Measurements from ENCODE around the gene ACER3. TPM values are rescaled to one million over a fixed set of nuclear protein-coding genes. Genes with fewer than 3 reads are reported as not detected.

ACER3 gene
- total and polyA plus RNA-seq, 2 experiments from 2014 or later, result 6.2 to 26.5 TPM

- ATAC-seq (no peak), DNase-seq (ENCODE audit: low spot score) (no peak)
- no peaks in the 10 kb centered on the region for H3K27me3 Mint-ChIP-seq (ENCODE audit: insufficient read depth, low read depth, poor library complexity)
- Histone ChIP-seq H3K79me2 (replicated peaks; ENCODE audit: insufficient read depth) (no peaks in the 10 kb centered on the region), H3K4me3 (no peak overlapping the region), H3K4me1 (ENCODE audit: insufficient read depth) (no peaks in the 10 kb centered on the region), H3K27me3 (ENCODE audit: insufficient read depth) (no peaks in the 10 kb centered on the region), H3K27ac (ENCODE audit: low read depth) (no peak overlapping the region), H3K36me3 (ENCODE audit: insufficient read depth) (no peaks in the 10 kb centered on the region), H2AFZ (no peak overlapping the region), H3F3A (replicated peaks; ENCODE audit: low read depth) (no peaks in the 10 kb centered on the region), H3K4me2 (no peak overlapping the region), H4K20me1 (replicated peaks; ENCODE audit: insufficient read depth) (no peaks in the 10 kb centered on the region), H3K9me2 (ENCODE audit: insufficient read depth) (no peaks in the 10 kb centered on the region)
- TF ChIP-seq REST (IDR thresholded peaks at IDR 0.05; ENCODE audit: unreplicated experiment) (no peak), CREB1 (CRISPR knock-in tag; IDR thresholded peaks at IDR 0.05; ENCODE audit: low read depth) (no peak), JUNB (IDR thresholded peaks at IDR 0.05; ENCODE audit: unreplicated experiment) (no peak), NANOG (IDR thresholded peaks at IDR 0.05; ENCODE audit: borderline replicate concordance) (no peak), ZNF114 (CRISPR knock-in tag; IDR thresholded peaks at IDR 0.05) (no peak), ETS1 (IDR thresholded peaks at IDR 0.05) (no peak), ZNF331 (CRISPR knock-in tag; IDR thresholded peaks at IDR 0.05; ENCODE audit: low read depth) (no peak), POLR2AphosphoS5 (IDR thresholded peaks at IDR 0.05; ENCODE audit: low read depth) (no peak), STAT1 (IDR thresholded peaks at IDR 0.05; ENCODE audit: unreplicated experiment) (no peak), EZH2 (IDR thresholded peaks at IDR 0.05; ENCODE audit: low read depth, unreplicated experiment) (no peak), EZH2phosphoT487 (IDR thresholded peaks at IDR 0.05; ENCODE audit: unreplicated experiment) (no peak)
- TF ChIP-seq, protein P1, sequence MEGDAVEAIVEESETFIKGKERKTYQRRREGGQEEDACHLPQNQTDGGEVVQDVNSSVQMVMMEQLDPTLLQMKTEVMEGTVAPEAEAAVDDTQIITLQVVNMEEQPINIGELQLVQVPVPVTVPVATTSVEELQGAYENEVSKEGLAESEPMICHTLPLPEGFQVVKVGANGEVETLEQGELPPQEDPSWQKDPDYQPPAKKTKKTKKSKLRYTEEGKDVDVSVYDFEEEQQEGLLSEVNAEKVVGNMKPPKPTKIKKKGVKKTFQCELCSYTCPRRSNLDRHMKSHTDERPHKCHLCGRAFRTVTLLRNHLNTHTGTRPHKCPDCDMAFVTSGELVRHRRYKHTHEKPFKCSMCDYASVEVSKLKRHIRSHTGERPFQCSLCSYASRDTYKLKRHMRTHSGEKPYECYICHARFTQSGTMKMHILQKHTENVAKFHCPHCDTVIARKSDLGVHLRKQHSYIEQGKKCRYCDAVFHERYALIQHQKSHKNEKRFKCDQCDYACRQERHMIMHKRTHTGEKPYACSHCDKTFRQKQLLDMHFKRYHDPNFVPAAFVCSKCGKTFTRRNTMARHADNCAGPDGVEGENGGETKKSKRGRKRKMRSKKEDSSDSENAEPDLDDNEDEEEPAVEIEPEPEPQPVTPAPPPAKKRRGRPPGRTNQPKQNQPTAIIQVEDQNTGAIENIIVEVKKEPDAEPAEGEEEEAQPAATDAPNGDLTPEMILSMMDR (conservative IDR thresholded peaks at IDR 0.05; ENCODE audit: low read depth in 2 of 2), result no peak
- TF ChIP-seq, protein P2, sequence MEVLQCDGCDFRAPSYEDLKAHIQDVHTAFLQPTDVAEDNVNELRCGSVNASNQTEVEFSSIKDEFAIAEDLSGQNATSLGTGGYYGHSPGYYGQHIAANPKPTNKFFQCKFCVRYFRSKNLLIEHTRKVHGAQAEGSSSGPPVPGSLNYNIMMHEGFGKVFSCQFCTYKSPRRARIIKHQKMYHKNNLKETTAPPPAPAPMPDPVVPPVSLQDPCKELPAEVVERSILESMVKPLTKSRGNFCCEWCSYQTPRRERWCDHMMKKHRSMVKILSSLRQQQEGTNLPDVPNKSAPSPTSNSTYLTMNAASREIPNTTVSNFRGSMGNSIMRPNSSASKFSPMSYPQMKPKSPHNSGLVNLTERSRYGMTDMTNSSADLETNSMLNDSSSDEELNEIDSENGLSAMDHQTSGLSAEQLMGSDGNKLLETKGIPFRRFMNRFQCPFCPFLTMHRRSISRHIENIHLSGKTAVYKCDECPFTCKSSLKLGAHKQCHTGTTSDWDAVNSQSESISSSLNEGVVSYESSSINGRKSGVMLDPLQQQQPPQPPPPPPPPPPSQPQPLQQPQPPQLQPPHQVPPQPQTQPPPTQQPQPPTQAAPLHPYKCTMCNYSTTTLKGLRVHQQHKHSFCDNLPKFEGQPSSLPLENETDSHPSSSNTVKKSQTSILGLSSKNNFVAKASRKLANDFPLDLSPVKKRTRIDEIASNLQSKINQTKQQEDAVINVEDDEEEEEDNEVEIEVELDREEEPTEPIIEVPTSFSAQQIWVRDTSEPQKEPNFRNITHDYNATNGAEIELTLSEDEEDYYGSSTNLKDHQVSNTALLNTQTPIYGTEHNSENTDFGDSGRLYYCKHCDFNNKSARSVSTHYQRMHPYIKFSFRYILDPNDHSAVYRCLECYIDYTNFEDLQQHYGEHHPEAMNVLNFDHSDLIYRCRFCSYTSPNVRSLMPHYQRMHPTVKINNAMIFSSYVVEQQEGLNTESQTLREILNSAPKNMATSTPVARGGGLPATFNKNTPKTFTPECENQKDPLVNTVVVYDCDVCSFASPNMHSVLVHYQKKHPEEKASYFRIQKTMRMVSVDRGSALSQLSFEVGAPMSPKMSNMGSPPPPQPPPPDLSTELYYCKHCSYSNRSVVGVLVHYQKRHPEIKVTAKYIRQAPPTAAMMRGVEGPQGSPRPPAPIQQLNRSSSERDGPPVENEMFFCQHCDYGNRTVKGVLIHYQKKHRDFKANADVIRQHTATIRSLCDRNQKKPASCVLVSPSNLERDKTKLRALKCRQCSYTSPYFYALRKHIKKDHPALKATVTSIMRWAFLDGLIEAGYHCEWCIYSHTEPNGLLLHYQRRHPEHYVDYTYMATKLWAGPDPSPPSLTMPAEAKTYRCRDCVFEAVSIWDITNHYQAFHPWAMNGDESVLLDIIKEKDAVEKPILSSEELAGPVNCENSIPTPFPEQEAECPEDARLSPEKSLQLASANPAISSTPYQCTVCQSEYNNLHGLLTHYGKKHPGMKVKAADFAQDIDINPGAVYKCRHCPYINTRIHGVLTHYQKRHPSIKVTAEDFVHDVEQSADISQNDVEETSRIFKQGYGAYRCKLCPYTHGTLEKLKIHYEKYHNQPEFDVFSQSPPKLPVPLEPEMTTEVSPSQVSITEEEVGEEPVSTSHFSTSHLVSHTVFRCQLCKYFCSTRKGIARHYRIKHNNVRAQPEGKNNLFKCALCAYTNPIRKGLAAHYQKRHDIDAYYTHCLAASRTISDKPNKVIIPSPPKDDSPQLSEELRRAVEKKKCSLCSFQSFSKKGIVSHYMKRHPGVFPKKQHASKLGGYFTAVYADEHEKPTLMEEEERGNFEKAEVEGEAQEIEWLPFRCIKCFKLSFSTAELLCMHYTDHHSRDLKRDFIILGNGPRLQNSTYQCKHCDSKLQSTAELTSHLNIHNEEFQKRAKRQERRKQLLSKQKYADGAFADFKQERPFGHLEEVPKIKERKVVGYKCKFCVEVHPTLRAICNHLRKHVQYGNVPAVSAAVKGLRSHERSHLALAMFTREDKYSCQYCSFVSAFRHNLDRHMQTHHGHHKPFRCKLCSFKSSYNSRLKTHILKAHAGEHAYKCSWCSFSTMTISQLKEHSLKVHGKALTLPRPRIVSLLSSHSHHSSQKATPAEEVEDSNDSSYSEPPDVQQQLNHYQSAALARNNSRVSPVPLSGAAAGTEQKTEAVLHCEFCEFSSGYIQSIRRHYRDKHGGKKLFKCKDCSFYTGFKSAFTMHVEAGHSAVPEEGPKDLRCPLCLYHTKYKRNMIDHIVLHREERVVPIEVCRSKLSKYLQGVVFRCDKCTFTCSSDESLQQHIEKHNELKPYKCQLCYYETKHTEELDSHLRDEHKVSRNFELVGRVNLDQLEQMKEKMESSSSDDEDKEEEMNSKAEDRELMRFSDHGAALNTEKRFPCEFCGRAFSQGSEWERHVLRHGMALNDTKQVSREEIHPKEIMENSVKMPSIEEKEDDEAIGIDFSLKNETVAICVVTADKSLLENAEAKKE (CRISPR knock-in tag; IDR thresholded peaks at IDR 0.05), result no peak
- no peaks in the 10 kb centered on the region for H3K36me3 Mint-ChIP-seq (ENCODE audit: low read depth)
- no peak overlapping the region for H3K27ac Mint-ChIP-seq
- no peaks in the 10 kb centered on the region for H3K9me3 Mint-ChIP-seq
- H3K4me3 Mint-ChIP-seq, result no peak overlapping the region
- no peaks in the 10 kb centered on the region for H3K4me1 Mint-ChIP-seq
These were observed 11.3 kb upstream of the ACER3 start for GRCh38 chr11:76849376-76849775.
